Measurements from ENCODE around the gene TRIOBP. TPM values are rescaled to one million over a fixed set of nuclear protein-coding genes. Genes with fewer than 3 reads are reported as not detected.
A peak's percentile ranks its signal among the peaks of the same experiment; 100 is the strongest.

Gene TRIOBP
- total and polyA plus RNA-seq, 2 of the 13 experiments (the other 11 are each of a cell fraction or from before 2014, with no cell fraction given), result 6.1 to 15.4 TPM

DNA sequence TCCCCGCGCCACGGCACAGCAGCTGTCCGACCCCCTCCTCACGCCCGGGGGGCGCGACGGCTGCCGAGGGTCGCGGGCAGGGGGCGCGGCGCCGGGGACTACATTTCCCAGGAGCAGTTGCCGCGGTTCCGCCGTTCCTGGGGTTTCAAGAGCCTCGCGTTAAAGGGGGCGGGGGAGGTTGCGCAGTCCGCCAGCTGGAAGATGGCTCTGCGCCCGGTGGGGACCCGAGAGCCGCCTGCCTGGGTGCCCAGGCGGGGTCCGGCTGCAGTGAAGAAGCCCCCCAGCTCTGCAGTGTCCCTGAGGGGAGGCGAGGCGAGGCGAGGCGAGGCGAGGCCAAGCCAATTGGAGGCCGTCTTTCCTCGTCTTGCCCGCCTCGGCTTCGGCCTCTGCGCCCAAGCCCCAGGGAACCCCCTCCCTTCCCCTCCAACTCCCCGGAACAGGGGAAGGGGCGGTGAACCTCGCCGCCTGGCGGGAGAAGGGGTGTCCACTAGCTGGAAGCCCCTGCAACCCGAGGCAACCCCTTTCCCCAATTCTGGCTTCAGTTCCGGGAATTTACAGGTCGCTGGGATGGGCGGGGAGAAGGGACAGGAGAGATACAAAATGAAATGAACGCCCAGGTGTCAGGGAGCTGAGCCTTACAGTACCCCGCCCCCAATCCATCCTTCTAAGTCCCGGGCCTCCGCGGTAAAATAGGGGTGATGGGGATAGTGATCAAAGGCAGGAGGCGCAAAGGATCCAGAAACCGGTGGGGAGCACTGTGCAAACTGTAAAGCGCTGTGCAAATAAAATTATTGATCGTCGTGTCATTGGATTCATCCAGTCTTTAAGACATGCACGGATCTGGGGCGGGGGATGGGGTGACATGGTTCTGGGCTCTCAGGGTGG, 105.7 kb downstream of the TRIOBP start (continued):
- TF ChIP-seq SP140L (CRISPR knock-in tag; IDR thresholded peaks at IDR 0.05; ENCODE audit: borderline replicate concordance) (no peak), ZNF878 (CRISPR knock-in tag; IDR thresholded peaks at IDR 0.05) (0 out of 2 replicates have a peak, but pooled peaks have one; percentile 12), ZNF260 (CRISPR knock-in tag; IDR thresholded peaks at IDR 0.05; ENCODE audit: borderline replicate concordance, low read depth) (no peak), NRL (CRISPR knock-in tag; IDR thresholded peaks at IDR 0.05; ENCODE audit: borderline replicate concordance) (peak; percentile 67; the same call in 1 of the 2 replicates), LCORL (IDR thresholded peaks at IDR 0.05) (no peak), LCORL (CRISPR knock-in tag; IDR thresholded peaks at IDR 0.05) (no peak; the same call in none of the 2 replicates), ZNF326 (CRISPR knock-in tag; IDR thresholded peaks at IDR 0.05; ENCODE audit: borderline replicate concordance) (no peak), SP2 (CRISPR knock-in tag; IDR thresholded peaks at IDR 0.05) (0 out of 2 replicates have a peak, but pooled peaks have one; percentile 14), PCBP2 (optimal IDR thresholded peaks at IDR 0.05; ENCODE audit: low read depth, low read length, poor library complexity, severe bottlenecking) (no peak), TCF7L2 (IDR thresholded peaks at IDR 0.05; ENCODE audit: low read depth, low read length) (peak; percentile 77; the same call in 1 of the 2 replicates), ZFP90 (CRISPR knock-in tag; IDR thresholded peaks at IDR 0.05; ENCODE audit: borderline replicate concordance) (peak; percentile 28), ZNF652 (CRISPR knock-in tag; IDR thresholded peaks at IDR 0.05; ENCODE audit: borderline replicate concordance, low read depth) (no peak), PHF5A (CRISPR knock-in tag; IDR thresholded peaks at IDR 0.05; ENCODE audit: low read depth, unreplicated experiment) (no peak), ELF4 (CRISPR knock-in tag; IDR thresholded peaks at IDR 0.05; ENCODE audit: borderline replicate concordance) (no peak), NCOA5 (CRISPR knock-in tag; IDR thresholded peaks at IDR 0.05) (no peak), ZNF12 (CRISPR knock-in tag; IDR thresholded peaks at IDR 0.05) (no peak), RELA (CRISPR knock-in tag; IDR thresholded peaks at IDR 0.05) (no peak), GATAD1 (CRISPR knock-in tag; IDR thresholded peaks at IDR 0.05) (peak; percentile 12), ZNF33A (CRISPR knock-in tag; IDR thresholded peaks at IDR 0.05; ENCODE audit: borderline replicate concordance) (no peak), HNRNPLL (IDR thresholded peaks at IDR 0.05; ENCODE audit: low read depth, low read length, poor library complexity, severe bottlenecking) (peak; percentile 69), SUZ12 (IDR thresholded peaks at IDR 0.05; ENCODE audit: low read depth, low read length) (peak; percentile 36; the same call in 1 of the 2 replicates), ZNF737 (CRISPR knock-in tag; IDR thresholded peaks at IDR 0.05; ENCODE audit: borderline replicate concordance) (no peak), ZFP62 (CRISPR knock-in tag; IDR thresholded peaks at IDR 0.05) (no peak)
- TF ChIP-seq, protein P1, sequence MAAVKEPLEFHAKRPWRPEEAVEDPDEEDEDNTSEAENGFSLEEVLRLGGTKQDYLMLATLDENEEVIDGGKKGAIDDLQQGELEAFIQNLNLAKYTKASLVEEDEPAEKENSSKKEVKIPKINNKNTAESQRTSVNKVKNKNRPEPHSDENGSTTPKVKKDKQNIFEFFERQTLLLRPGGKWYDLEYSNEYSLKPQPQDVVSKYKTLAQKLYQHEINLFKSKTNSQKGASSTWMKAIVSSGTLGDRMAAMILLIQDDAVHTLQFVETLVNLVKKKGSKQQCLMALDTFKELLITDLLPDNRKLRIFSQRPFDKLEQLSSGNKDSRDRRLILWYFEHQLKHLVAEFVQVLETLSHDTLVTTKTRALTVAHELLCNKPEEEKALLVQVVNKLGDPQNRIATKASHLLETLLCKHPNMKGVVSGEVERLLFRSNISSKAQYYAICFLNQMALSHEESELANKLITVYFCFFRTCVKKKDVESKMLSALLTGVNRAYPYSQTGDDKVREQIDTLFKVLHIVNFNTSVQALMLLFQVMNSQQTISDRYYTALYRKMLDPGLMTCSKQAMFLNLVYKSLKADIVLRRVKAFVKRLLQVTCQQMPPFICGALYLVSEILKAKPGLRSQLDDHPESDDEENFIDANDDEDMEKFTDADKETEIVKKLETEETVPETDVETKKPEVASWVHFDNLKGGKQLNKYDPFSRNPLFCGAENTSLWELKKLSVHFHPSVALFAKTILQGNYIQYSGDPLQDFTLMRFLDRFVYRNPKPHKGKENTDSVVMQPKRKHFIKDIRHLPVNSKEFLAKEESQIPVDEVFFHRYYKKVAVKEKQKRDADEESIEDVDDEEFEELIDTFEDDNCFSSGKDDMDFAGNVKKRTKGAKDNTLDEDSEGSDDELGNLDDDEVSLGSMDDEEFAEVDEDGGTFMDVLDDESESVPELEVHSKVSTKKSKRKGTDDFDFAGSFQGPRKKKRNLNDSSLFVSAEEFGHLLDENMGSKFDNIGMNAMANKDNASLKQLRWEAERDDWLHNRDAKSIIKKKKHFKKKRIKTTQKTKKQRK (IDR thresholded peaks at IDR 0.05; ENCODE audit: low read length), result no peak
- TF ChIP-seq, protein P2, sequence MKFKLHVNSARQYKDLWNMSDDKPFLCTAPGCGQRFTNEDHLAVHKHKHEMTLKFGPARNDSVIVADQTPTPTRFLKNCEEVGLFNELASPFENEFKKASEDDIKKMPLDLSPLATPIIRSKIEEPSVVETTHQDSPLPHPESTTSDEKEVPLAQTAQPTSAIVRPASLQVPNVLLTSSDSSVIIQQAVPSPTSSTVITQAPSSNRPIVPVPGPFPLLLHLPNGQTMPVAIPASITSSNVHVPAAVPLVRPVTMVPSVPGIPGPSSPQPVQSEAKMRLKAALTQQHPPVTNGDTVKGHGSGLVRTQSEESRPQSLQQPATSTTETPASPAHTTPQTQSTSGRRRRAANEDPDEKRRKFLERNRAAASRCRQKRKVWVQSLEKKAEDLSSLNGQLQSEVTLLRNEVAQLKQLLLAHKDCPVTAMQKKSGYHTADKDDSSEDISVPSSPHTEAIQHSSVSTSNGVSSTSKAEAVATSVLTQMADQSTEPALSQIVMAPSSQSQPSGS (CRISPR knock-in tag; IDR thresholded peaks at IDR 0.05), result peak; percentile 52; the same call in 1 of the 2 replicates
